NCI-H446 (cell line): ENCODE data around the gene CASK.
A peak's percentile ranks its signal among the peaks of the same experiment; 100 is the strongest.
"Not testable (repeated sequence)": the region's sequence is repeated elsewhere in the genome, so short reads cannot be mapped to it uniquely, and the experiment has no call there.

ENCODE experiments used
- DNase-seq, 2 experiments: peaks; one replicate each; lab custom pipeline; 2025; lab: John Stamatoyannopoulos, UW

The CASK gene

GRCh38 chrX:41629539-41629938 is 293.8 kb downstream of the CASK start:
- no peak for DNase-seq

GRCh38 chrX:41621222-41621723 is 302.1 kb downstream of the CASK start:
- DNase-seq, result no peak

- no peak for DNase-seq
These were observed 304.1 kb downstream of the CASK start for GRCh38 chrX:41619221-41619620.

GRCh38 chrX:41616935-41617334 is 306.4 kb downstream of the CASK start:
- no peak for DNase-seq

GRCh38 chrX:41616255-41616654 is 307.1 kb downstream of the CASK start:
- DNase-seq, result no peak

- DNase-seq, result no peak
These were observed 315.1 kb downstream of the CASK start for GRCh38 chrX:41608244-41608643.

- DNase-seq, result no peak
These were observed 316.0 kb downstream of the CASK start for GRCh38 chrX:41607264-41607832.

- DNase-seq, result not testable (repeated sequence)
These were observed 317.3 kb downstream of the CASK start for GRCh38 chrX:41606057-41606456.

- DNase-seq, result no peak
These were observed 318.4 kb downstream of the CASK start for GRCh38 chrX:41604766-41605543.

GRCh38 chrX:41604177-41604576 is 319.2 kb downstream of the CASK start:
- no peak for DNase-seq

- DNase-seq, result peak in 1 of 2 experiments; percentile 5
These were observed 319.8 kb downstream of the CASK start for GRCh38 chrX:41603596-41603995.

GRCh38 chrX:41602816-41603345 is 320.5 kb downstream of the CASK start:
- DNase-seq, result no peak

GRCh38 chrX:41600291-41600690 is 323.1 kb downstream of the CASK start:
- DNase-seq, result no peak

- DNase-seq, result no peak
These were observed 323.8 kb downstream of the CASK start for GRCh38 chrX:41599507-41599906.

- DNase-seq, result no peak
These were observed 326.8 kb downstream of the CASK start for GRCh38 chrX:41596596-41596995.

- no peak for DNase-seq
These were observed 328.7 kb downstream of the CASK start for GRCh38 chrX:41594634-41595033.

GRCh38 chrX:41591906-41592305 is 331.4 kb downstream of the CASK start:
- no peak for DNase-seq

GRCh38 chrX:41590641-41591040 is 332.7 kb downstream of the CASK start:
- DNase-seq, result no peak

- no peak for DNase-seq
These were observed 333.6 kb downstream of the CASK start for GRCh38 chrX:41589634-41590270.

GRCh38 chrX:41588271-41588670 is 335.1 kb downstream of the CASK start:
- no peak for DNase-seq

GRCh38 chrX:41580423-41581064 is 342.8 kb downstream of the CASK start:
- DNase-seq, result no peak

GRCh38 chrX:41563876-41564275 is 359.5 kb downstream of the CASK start:
- no peak for DNase-seq
